ENCODE data around the gene LCT.
"Not testable (repeated sequence)": the region's sequence is repeated elsewhere in the genome, so short reads cannot be mapped to it uniquely, and the experiment has no call there.

The LCT gene

GRCh38 chr2:135831180-135831812 is 5.7 kb downstream of the LCT start:
- DNase-seq, result no peak

DNA sequence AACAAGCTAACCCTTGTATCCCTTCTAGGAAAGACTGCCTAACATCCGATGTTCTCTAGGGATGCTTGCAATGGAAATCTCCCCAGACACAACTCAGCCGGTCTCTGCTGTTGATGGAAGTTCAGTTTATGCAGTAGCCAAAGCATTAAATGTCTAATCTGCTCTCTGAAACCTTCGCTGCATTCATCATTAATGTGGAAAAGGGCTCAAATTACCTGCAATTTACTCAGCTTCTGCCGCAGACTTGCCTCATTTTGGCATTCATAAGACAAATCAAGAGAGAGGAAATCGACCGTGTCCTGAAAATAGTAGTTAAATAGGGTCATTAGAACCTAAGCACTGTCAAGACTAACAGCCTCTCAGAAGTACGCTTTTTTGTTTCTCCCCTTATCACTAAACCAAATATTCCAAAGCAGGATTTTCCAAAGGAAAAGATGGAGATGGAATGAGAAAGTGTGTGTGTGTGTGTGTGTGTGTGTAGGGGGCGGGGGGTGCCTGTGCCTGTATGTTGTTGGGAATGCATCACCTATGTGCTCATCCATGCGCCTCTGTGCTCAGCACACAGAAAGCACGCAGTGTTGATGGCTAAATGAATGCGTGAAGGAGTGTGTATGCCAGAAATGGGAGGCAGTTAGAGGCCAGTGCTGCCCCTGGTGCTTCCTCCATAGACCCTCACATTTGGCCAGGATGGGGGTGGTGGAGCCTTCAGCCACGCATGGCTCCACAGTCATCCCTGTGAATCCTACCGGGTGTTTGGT is 7.4 kb downstream of the LCT start:
- no peak for DNase-seq

DNA sequence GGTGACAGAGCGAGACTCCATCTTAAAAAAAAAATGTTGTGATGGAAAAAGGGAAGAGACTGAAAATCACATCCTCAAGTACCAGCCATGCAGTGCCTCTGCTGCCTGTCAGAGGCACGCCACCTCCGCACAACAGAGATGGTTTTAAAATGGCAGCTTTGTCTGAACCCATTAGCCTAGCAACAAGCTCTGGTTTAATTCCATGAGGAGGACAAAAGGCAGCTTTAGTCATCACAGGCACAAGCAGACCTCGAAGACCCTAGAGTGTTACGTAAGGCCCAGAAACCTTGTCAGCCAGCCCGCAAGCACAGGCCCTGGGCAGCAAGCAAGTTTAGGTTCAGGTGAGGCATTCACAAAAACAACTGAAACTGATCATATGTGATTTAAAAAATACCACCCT is 10.4 kb downstream of the LCT start:
- DNase-seq, result no peak

DNA sequence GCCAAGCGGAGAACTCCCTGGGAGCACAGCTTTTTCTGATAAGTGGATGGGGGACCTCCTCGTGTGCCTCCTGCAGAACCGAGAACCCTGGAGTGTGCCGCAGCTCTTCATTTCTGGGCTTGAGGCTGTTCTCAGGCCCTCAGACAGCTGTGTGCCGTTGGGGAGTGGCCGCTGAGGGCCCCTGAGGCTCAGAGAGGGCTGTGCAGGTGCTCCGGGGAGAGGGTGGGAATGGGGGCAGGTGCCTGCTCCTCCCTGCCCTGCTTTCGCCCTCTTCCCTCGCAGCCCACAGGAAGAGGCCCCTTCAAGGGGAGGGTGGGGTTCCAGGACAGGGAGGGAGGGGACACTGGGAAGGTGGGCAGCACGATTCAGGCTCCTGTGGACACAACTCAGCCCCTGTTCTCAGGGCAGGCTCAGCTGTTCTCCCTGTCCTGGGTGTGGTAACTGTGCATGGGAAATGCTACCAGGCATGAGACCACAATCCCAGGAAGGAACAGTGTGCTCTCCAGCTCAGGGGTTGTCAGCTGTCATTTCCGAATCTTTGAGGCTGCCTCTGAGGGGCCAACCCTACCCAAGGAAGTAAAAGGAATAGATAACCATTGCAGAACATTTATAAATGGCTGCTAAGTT is 11.3 kb downstream of the LCT start:
- DNase-seq, result no peak

GRCh38 chr2:135825131-135825530 is 11.9 kb downstream of the LCT start:
- no peak for DNase-seq

DNA sequence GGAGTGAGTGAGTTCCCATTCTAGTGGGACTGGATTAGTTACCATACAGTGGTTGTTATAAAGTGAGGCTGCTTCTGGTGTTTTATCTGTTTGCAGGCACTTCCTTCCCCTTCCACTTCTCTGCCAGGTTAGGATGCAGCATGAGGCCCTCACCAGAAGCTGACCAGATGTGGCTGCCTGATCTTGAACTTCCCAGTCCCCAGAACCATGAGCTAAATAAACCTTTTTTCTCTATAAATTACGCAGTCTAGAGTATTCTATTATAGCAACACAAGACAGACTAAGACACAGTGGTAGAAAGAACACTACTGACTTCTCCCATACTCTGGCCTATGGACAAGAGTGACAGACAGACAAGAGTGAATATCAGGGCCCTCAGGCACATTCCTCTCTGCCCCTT is 14.1 kb downstream of the LCT start:
- DNase-seq, result no peak

GRCh38 chr2:135821190-135821589 is 15.8 kb downstream of the LCT start:
- no peak for DNase-seq

DNA sequence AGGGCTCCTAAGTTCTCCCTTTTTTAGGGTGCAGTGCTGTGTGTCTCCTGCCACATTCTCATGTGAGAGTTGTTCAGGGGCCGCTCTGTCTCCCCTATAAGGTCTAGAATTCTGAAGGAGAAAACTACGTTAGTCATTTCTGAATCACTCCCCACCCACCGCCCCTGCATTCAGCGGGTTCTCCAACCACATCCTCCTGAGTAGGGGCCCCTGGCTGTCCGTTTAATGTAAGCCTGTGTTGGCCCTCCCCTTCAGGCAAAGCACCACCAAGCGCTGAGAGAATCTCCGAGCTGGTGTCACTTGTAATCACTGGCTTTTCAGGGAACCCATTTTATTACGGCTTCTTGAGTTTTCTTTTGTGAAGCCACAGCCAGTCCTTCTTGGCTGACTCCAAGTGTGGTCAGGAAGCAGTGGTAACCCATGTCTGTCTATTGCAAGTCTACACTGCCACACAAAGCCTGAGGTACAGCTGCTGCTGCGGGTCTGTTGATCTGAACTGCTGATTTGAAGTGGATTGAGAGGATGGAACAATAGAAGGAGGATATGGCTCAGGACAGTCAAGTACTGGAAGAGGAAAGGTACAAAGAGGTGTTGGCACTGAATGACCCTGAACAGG is 16.9 kb downstream of the LCT start:
- peak; percentile 13 for DNase-seq

DNA sequence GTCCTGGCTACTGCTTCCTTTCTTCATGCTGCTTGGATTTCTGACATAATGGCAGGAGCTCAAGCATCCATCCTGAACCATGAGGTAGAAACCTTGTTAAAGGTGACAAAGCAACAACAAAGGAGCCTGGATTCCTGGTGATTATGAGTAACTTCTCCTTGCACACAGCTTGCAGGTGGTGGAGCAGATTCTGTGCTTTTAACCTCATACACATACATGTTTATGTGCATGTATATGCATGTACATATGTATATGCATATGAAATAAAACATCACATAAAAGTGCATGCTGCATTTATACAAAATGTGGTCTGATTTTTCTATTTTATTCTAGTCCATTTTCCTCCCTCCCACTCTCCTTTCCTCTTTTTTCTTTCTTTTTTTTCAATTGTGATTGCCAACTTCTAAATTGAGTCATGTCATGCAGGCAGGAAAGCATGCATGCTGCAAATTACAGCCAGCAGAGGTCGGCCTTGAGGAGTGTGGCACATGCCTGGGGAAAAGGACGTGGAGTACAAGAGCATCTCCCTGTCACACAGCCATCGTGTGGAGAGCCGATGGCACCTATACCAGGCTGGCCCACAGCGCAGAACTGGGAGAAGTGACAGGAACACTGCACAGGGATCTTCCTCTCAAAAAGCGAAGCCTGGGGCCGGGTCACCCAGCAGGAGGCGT is 17.9 kb downstream of the LCT start:
- DNase-seq, result no peak

- no peak for DNase-seq
These were observed 19.0 kb downstream of the LCT start for GRCh38 chr2:135817951-135818350.

DNA sequence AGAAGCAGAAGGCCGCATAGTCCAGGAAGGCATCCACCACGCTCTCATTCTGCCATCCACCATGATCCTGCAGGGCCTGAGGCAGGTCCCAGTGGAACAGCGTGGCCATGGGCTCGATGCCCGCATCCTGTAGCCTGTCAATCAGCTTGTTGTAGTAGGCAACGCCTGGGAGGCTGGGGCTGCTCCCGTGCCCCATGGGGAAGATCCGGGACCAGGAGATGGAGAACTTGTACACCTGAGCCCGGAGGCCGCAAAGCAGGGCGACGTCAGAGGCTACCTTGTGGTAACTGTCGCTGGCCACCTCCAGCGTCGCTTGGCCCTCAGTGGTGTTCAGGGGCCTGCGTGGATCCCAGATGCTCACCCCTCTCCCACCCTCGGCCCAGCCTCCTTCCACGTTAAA is 19.5 kb downstream of the LCT start:
- DNase-seq, result no peak

- DNase-seq, result no peak
These were observed 21.7 kb downstream of the LCT start for GRCh38 chr2:135815269-135815668.

DNA sequence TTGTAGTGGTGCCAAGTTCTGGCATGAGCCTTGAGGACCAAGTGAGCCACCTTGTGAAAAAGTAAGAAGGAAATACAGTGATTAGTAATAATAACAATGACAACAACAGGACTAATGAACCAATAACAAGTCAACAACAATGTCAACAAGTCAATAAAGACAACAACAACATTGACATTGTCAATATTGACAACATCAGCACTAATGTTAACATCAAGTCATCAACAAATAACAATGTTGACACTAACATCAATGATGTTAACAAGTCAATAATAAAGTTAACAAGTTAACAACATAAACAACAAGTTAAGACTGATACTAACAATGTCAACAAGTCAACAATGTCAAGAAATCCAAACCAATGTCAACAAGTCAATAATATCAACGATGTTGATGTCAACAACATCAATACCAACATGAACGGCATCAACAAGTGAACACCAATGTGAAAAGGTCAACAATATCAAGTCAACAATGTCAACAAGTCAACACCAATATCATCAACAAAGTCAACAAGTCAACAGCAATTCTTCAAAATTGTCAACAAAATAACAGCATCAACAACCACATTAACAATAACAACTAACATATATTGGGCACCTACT is 24.0 kb downstream of the LCT start:
- DNase-seq, result no peak

DNA sequence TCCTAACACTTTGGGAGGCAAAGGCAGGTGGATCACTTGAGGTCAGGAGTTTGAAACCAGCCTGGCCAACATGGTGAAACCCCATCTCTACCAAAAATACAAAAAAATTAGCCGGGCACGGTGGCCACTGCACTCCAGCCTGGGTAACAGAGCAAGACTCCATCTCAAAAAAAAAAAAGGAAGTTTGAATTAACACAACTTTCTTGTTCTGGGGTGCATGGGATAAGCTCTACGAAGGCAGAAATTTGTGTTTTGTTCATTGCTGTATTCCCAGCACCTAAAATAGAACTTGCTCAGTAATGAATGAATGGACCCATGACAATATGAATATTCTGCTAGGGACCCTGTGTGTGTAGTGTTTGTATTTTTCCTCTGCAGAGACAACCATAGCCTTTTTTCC is 29.1 kb downstream of the LCT start:
- DNase-seq, result not testable (repeated sequence)

DNA sequence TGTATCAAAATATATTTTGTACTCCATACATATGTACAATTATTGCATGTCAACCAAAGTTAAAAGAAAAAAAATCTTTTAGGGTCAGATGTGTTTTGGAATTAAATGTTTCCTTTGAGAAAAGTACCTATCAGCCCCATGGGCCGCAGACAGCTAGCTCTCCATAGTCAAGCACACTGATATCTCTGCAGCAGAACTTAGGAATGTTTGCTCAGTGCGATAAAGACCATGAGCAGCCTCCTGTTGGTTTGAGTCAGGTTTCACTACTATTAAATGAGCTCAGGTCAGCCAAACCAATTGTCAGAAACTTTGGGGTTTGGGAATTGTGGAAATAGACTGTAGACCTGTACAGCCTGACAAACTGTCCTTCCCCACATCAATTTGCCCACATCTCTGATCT is 33.7 kb downstream of the LCT start:
- DNase-seq, result no peak

GRCh38 chr2:135802350-135802749 is 34.6 kb downstream of the LCT start:
- DNase-seq, result no peak

DNA sequence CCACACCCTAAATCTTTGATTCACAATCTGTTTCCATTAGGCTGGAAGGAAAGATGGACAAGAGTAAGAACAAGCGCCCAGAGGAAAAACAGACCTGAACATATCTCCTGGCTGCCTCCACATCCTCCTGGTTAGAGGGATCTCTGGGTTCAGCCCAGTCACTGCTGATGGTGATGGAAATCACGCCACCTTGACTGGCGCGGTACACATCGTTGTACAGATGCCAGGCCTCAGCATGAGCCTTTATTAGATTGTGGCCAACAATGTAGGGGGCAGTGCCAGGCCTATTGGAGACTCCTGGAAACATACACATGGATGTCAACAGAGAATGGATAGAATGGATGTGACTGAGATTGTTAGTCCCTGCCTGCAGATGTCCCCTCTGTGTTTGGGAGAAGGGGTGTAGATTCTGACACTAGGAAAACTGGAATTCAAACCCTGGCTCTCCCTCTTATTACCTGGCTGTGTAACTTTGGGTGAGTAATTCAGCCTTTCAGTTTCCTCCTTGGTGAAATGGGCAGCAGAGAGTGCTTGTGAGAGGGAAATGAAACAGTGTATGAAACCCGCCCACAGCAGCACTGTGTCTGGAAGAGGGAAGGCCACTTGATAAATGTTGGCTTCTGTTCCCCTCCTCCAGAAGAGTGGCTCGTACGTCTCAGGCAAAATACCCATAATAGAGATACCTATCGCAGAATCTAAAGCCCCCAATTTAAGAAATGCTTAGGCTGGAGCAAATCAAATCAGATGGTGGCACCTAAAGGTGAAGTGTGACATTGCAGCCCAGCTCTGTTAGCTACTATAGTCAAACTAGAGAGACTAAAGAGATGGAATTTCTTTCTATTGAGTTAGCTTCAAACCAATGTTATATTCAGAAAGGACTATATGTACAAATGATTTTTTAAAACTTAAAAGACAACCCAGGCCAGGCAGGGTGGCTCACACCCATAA is 36.2 kb downstream of the LCT start:
- DNase-seq, result no peak

DNA sequence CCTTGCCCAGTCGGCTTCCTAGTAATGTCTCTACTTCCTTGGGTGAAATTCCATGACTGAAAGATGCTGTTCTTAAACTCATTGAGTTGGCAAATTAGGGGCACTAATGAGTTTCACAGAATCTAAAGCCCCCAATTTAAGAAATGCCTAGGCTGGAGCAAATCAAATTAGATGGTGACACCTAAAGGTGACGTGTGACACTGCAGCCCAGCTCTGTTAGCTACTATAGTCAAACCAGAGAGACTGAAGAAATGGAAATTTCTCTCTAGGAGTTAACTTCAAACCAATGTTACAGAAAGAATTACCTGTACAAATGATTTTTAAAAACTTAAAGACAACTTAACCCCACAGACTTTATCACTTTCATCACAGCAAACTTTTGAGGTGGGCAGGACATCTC is 37.2 kb downstream of the LCT start:
- DNase-seq, result no peak

GRCh38 chr2:135798762-135799161 is 38.2 kb downstream of the LCT start:
- no peak for DNase-seq

DNA sequence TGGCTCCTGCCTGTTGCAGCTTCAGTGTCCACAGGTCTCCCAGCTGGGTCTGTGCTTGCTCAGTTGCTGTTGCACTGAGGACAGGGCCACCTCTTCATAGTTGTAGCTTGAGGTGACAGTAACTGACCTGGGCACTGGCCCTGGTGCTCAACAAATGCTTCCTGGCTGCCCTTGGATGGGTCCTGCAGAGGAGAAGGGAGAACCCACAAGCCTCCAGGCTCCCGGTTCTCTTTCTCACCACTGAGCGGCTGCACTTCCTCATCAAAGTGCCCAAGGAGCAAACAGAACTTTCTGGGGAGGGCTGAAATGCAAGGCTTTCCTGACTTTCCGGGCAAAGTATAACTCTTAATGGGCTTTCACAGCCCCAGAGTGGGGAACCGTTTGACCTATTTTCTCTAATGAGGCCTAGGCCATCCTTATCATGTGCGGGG is 38.7 kb downstream of the LCT start:
- no peak for DNase-seq

DNA sequence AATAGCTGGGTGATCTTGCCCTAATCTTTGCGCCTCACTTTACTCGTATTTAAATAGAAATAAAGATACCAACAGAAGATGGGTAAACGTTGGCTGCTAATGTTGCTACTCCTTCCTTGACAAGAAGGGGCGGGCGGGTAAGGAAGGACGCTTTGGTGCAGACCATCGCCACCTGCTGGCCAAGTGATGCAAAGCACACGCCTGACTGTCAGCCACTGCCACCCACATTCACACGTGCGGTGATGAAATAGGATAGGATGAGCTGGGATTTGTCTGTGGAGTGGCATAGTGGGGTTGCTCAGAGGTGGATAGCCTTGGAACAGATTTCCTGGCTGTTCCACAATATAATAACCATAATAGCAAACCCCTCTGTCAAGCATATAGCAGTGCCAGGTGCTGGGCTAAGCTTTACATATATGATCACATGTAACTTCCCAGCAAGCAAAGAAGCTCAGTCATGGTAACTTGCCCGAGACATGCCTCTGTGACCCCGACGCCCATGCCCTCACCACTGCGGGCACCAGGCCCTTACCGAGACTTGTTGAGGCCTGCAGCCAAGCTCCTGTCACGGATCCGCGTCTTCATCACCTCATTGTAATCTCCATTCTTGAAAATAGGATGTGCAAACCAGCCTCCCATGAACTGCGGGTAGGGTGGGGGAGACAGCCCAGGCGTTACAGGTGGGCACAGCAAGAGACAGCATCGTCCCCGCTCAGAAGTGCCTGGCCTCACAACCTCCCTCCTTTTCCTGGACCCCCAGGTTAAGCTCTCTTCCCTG is 39.3 kb downstream of the LCT start:
- DNase-seq, result peak; percentile 59

Data from central memory CD4-positive, alpha-beta T cell (primary cell).